H1 (cell line): Measurements from ENCODE around the gene RNF20. TPM values are rescaled to one million over a fixed set of nuclear protein-coding genes. Genes with fewer than 3 reads are reported as not detected.
A peak's percentile ranks its signal among the peaks of the same experiment; 100 is the strongest.

ENCODE experiments used
- RAD21 ChIP-seq, 2 experiments: IDR thresholded peaks in 1 of 2; conservative IDR thresholded peaks in 1 of 2; 2 replicates each; pipeline ENCODE4 v1.6.1; 2011; ENCODE audit warnings: low read depth in 2 of 2, low read length in 2 of 2, improper control_type of control experiment in 1 of 2, inconsistent platforms in 1 of 2, mild to moderate bottlenecking in 1 of 2, moderate library complexity in 1 of 2
- YY1 ChIP-seq: IDR thresholded peaks from 2 replicates; pipeline ENCODE4 v1.6.1; 2011; ENCODE audit warnings: low read depth, mild to moderate bottlenecking, low read length
- polyA plus RNA-seq, 7 experiments: library from polyadenylated mRNA; depleted of rRNA in 3 of 7; stranded (reverse) in 5 of 7; unstranded in 2 of 7; fragments of >200 nt in 5 of 7; fragments of 200-250 nt in 2 of 7; gene quantifications; 1 replicate in 5 of 7; 2 replicates in 1 of 7; 4 replicates in 1 of 7; pipeline versions ENCODE4 v1.2.1 to v1.2.3, GENCODE V29; 2011 to 2013; ENCODE audit warnings: missing spikeins in 2 of 7, mixed read lengths in 2 of 7
- total RNA-seq: library from RNA; stranded (reverse); fragmentation: NEBNext Ultra II Directional; extraction: Animal tissue kit (Norgen Biotek cat#: 25700); gene quantifications from 2 replicates; pipeline ENCODE4 v1.2.1, GENCODE V29; 2021

Gene RNF20
- total and polyA plus RNA-seq, 2 of the 8 experiments (the other 6 are each of a cell fraction or from before 2014, with no cell fraction given): 9.4 to 65.2 TPM

GRCh38 chr9:101601904-101602765, 68.5 kb downstream of the RNF20 start (continued):
- TF ChIP-seq RAD21 (IDR thresholded peaks at IDR 0.05 in 1 of 2, conservative IDR thresholded peaks at IDR 0.05 in 1 of 2; ENCODE audit: low read depth in 2 of 2, low read length in 2 of 2): peak; percentile 86 to 87
- peak; percentile 53; the same call in 1 of the 2 replicates for TF ChIP-seq YY1
